A549 (cell line): ENCODE measurements around the gene HLA-DMB. TPM values are rescaled to one million over a fixed set of nuclear protein-coding genes. Genes with fewer than 3 reads are reported as not detected.
A peak's percentile ranks its signal among the peaks of the same experiment; 100 is the strongest.

Experiments used
- CBX2 ChIP-seq: fragments of 200-600 bp; sonication (generic); IDR thresholded peaks from 2 replicates; pipeline ENCODE4 v1.6.1; 2016; ENCODE audit warnings: low read depth, mild to moderate bottlenecking, borderline replicate concordance
- CBX8 ChIP-seq: fragments of 200-600 bp; sonication (generic); IDR thresholded peaks from 2 replicates; pipeline ENCODE4 v1.6.1; 2016
- CEBPB ChIP-seq, 2 experiments: fragments of >200 bp in 1 of 2; sonication (Bioruptor Twin) in 1 of 2; formaldehyde crosslinking in 1 of 2; IDR thresholded peaks; 2 replicates each; pipeline ENCODE4 v1.6.1; 2012 to 2016
- CHD2 ChIP-seq: fragments of 150-350 bp; IDR thresholded peaks from 2 replicates; pipeline ENCODE4 v1.6.1; 2014; ENCODE audit warnings: low read length; ENCODE audit not compliant: partially characterized antibody
- EP300 ChIP-seq, 2 experiments: fragments of >200 bp; sonication (Bioruptor Twin); formaldehyde crosslinking; IDR thresholded peaks; 2 replicates in 1 of 2; 3 replicates in 1 of 2; pipeline ENCODE4 v1.6.1; 2016 to 2017
- FOSB ChIP-seq: fragments of 250-450 bp; sonication (Bioruptor Pico); IDR thresholded peaks from 2 replicates; pipeline ENCODE4 v1.5.0; 2020; ENCODE audit warnings: mild to moderate bottlenecking, moderate library complexity
- FOSL2 ChIP-seq, 2 experiments: fragments of 450-650 bp in 1 of 2; fragments of >200 bp in 1 of 2; sonication (Bioruptor Twin) in 1 of 2; formaldehyde crosslinking; IDR thresholded peaks; 2 replicates each; pipeline versions ENCODE4 v1.5.0 to v1.6.1; 2016 to 2020; ENCODE audit warnings: mild to moderate bottlenecking in 1 of 2, moderate library complexity in 1 of 2
- GATA3 ChIP-seq: IDR thresholded peaks from 2 replicates; pipeline ENCODE4 v1.6.1; 2012; ENCODE audit warnings: borderline replicate concordance
- HDAC2 ChIP-seq: fragments of 200-600 bp; sonication (generic); IDR thresholded peaks from 2 replicates; pipeline ENCODE4 v1.6.1; 2016
- HEYL ChIP-seq: fragments of 250-450 bp; sonication (Bioruptor Pico); IDR thresholded peaks from 2 replicates; pipeline ENCODE4 v1.8.0; 2021; ENCODE audit warnings: mild to moderate bottlenecking, moderate library complexity
- HOXA7 ChIP-seq: fragments of 250-450 bp; sonication (Bioruptor Pico); IDR thresholded peaks from 2 replicates; pipeline ENCODE4 v1.5.0; 2020; ENCODE audit warnings: mild to moderate bottlenecking, moderate library complexity
- JUN ChIP-seq, 2 experiments: fragments of >200 bp; sonication (Bioruptor Twin); formaldehyde crosslinking; IDR thresholded peaks; 2 replicates in 1 of 2; 3 replicates in 1 of 2; pipeline ENCODE4 v1.6.1; 2016 to 2017
- JUNB ChIP-seq: fragments of >200 bp; sonication (Bioruptor Twin); formaldehyde crosslinking; IDR thresholded peaks from 2 replicates; pipeline ENCODE4 v1.6.1; 2016
- KDM1A ChIP-seq: fragments of 200-600 bp; sonication (generic); IDR thresholded peaks from 2 replicates; pipeline ENCODE4 v1.6.1; 2016; ENCODE audit warnings: low read depth, mild to moderate bottlenecking
- MAFK ChIP-seq: fragments of 450-650 bp; IDR thresholded peaks from 2 replicates; pipeline ENCODE4 v1.6.1; 2014; ENCODE audit not compliant: partially characterized antibody
- MAX ChIP-seq: IDR thresholded peaks from 2 replicates; pipeline ENCODE4 v1.6.1; 2012
- PBX3 ChIP-seq: IDR thresholded peaks from 2 replicates; pipeline ENCODE4 v1.6.1; 2012
- POLR2A ChIP-seq: IDR thresholded peaks from 2 replicates; pipeline ENCODE4 v1.6.1; 2012; ENCODE audit warnings: mild to moderate bottlenecking, low read length
- POLR2AphosphoS2 ChIP-seq: conservative IDR thresholded peaks from 2 replicates; pipeline ENCODE4 v1.6.1; 2012; ENCODE audit warnings: low read length, improper control_type of control experiment, inconsistent platforms
- RCOR1 ChIP-seq: fragments of 150-350 bp; IDR thresholded peaks from 2 replicates; pipeline ENCODE4 v1.6.1; 2014; ENCODE audit warnings: antibody characterized with exemption, low read length, low read depth
- SREBF2 ChIP-seq: fragments of 450-650 bp; IDR thresholded peaks from 2 replicates; pipeline ENCODE4 v1.6.1; 2014; ENCODE audit warnings: mild to moderate bottlenecking, moderate library complexity
- TFCP2L1 ChIP-seq: fragments of 250-450 bp; sonication (Bioruptor Pico); IDR thresholded peaks from 2 replicates; pipeline ENCODE4 v1.5.0; 2021; ENCODE audit warnings: mild to moderate bottlenecking
- TP53 ChIP-seq: fragments of 250-450 bp; sonication (Bioruptor Pico); IDR thresholded peaks from 2 replicates; pipeline ENCODE4 v1.5.0; 2021; ENCODE audit warnings: mild to moderate bottlenecking, moderate library complexity
- ZC3H11A ChIP-seq: fragments of 450-650 bp; IDR thresholded peaks from 2 replicates; pipeline ENCODE4 v1.6.1; 2014; ENCODE audit warnings: antibody characterized with exemption, mild to moderate bottlenecking
- ZNF302 ChIP-seq: fragments of 250-450 bp; sonication (Bioruptor Pico); IDR thresholded peaks from 2 replicates; pipeline ENCODE4 v1.9.0; 2021; ENCODE audit warnings: inconsistent platforms, mild to moderate bottlenecking, moderate library complexity
- ZSCAN20 ChIP-seq: fragments of 250-450 bp; sonication (Bioruptor Pico); IDR thresholded peaks from 2 replicates; pipeline ENCODE4 v1.8.0; 2022; ENCODE audit warnings: mild to moderate bottlenecking, moderate library complexity
- polyA plus RNA-seq, 4 experiments: library from polyadenylated mRNA; depleted of rRNA in 3 of 4; stranded (reverse); fragments of >200 nt; fragmentation: RNase III in 1 of 4; extraction: RNeasy Plus Mini Kit Qiagen cat#74134 plus additional on column Dnase treatment in 1 of 4; gene quantifications; 2 replicates in 3 of 4; 3 replicates in 1 of 4; pipeline ENCODE4 v1.2.3, GENCODE V29; 2011 to 2017
- TF ChIP-seq, protein P1 (sequence below): fragments of 250-450 bp; sonication (Bioruptor Pico); IDR thresholded peaks from 2 replicates; pipeline ENCODE4 v1.5.0; 2021; ENCODE audit warnings: mild to moderate bottlenecking, moderate library complexity, borderline replicate concordance
- TF ChIP-seq, protein P2 (sequence below): fragments of >200 bp; sonication (Bioruptor Twin); formaldehyde crosslinking; IDR thresholded peaks from 3 replicates; pipeline ENCODE4 v1.6.1; 2016
- TF ChIP-seq, protein P3 (sequence below): fragments of 250-450 bp; sonication (Bioruptor Pico); IDR thresholded peaks from 2 replicates; pipeline ENCODE4 v1.5.0; 2020; ENCODE audit warnings: low read depth, mild to moderate bottlenecking, moderate library complexity
- TF ChIP-seq, protein P4 (sequence below): IDR thresholded peaks from 2 replicates; pipeline ENCODE4 v1.6.1; 2012; ENCODE audit warnings: low read depth, borderline replicate concordance
- TF ChIP-seq, protein P5 (sequence below): fragments of 200-600 bp; sonication (generic); IDR thresholded peaks from 2 replicates; pipeline ENCODE4 v1.6.1; 2016; ENCODE audit warnings: antibody characterized with exemption, mild to moderate bottlenecking, moderate library complexity
- TF ChIP-seq, protein P6 (sequence below): fragments of 150-350 bp; IDR thresholded peaks from 2 replicates; pipeline ENCODE4 v1.6.1; 2014; ENCODE audit warnings: low read depth, mild to moderate bottlenecking, low read length

HLA-DMB gene
- polyA plus RNA-seq, 2 of the 4 experiments (the other 2 are of a cell fraction) = 3.7 to 14.3 TPM

DNA sequence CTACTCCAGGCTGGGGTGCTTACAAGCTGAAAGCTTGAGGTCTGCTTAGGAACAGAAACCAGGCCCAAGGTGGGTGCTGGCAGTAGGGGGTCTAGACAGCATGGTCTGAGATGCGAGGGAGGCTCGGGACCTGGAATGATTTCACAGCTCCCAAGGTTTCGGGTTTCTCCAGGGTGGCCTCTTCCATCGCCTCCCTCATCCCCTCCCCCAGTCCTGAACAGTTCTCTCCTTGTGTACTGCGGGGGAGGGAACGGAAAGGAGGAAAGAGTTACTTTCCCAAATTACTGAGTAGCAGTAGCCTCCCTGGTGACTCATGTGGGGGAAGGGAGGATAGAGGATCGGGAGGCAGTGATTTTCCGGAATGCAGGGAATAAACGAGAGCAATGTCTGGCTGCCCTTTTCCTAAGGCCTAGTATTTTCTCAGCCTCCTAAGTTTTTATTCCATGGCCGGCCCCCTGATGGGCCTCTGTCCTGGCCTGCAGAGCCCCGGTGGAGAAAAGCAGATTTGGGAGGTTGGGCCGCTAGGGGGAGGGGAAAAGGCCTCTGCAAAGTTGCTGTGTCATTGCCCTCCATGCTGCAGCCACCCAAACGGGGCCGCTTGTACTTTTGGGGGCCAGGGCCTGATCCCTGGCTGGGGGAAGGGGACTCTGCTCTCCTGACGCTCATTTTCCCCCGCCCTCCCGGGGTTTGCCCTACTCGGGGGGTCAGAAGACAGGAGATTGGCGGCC, 29.0 kb upstream of the HLA-DMB start (continued):
- TF ChIP-seq, protein P1, sequence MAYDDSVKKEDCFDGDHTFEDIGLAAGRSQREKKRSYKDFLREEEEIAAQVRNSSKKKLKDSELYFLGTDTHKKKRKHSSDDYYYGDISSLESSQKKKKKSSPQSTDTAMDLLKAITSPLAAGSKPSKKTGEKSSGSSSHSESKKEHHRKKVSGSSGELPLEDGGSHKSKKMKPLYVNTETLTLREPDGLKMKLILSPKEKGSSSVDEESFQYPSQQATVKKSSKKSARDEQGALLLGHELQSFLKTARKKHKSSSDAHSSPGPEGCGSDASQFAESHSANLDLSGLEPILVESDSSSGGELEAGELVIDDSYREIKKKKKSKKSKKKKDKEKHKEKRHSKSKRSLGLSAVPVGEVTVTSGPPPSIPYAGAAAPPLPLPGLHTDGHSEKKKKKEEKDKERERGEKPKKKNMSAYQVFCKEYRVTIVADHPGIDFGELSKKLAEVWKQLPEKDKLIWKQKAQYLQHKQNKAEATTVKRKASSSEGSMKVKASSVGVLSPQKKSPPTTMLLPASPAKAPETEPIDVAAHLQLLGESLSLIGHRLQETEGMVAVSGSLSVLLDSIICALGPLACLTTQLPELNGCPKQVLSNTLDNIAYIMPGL = no peak
- peak; percentile 5; the same call in 1 of the 2 replicates for TF ChIP-seq FOSB (CRISPR knock-in tag)
- TF ChIP-seq GATA3 = peak; percentile 10; the same call in 1 of the 2 replicates
- peak; percentile 85; the same call in 1 of the 2 replicates for TF ChIP-seq HOXA7
- TF ChIP-seq, protein P2, sequence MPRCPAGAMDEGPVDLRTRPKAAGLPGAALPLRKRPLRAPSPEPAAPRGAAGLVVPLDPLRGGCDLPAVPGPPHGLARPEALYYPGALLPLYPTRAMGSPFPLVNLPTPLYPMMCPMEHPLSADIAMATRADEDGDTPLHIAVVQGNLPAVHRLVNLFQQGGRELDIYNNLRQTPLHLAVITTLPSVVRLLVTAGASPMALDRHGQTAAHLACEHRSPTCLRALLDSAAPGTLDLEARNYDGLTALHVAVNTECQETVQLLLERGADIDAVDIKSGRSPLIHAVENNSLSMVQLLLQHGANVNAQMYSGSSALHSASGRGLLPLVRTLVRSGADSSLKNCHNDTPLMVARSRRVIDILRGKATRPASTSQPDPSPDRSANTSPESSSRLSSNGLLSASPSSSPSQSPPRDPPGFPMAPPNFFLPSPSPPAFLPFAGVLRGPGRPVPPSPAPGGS = no peak
- no peak for TF ChIP-seq TP53 (CRISPR knock-in tag)
- TF ChIP-seq, protein P3, sequence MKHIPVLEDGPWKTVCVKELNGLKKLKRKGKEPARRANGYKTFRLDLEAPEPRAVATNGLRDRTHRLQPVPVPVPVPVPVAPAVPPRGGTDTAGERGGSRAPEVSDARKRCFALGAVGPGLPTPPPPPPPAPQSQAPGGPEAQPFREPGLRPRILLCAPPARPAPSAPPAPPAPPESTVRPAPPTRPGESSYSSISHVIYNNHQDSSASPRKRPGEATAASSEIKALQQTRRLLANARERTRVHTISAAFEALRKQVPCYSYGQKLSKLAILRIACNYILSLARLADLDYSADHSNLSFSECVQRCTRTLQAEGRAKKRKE (CRISPR knock-in tag) = peak; percentile 70; the same call in 1 of the 2 replicates
- TF ChIP-seq SREBF2 = no peak
- TF ChIP-seq EP300 (IDR thresholded peaks at IDR 0.05) = peak in 1 of 2 experiments; percentile 49; a peak in 2 of 5 replicates
- TF ChIP-seq HEYL (CRISPR knock-in tag) = 0 out of 2 replicates have a peak, but pooled peaks have one; percentile 50
- TF ChIP-seq ZC3H11A = no peak
- no peak for TF ChIP-seq CBX2
- 0 out of 2 replicates have a peak, but pooled peaks have one; percentile 20 for TF ChIP-seq JUNB
- no peak for TF ChIP-seq ZNF302 (CRISPR knock-in tag)
- TF ChIP-seq POLR2AphosphoS2 = no peak
- peak; percentile 15; the same call in 1 of the 2 replicates for TF ChIP-seq TFCP2L1 (CRISPR knock-in tag)
- no peak for TF ChIP-seq HDAC2
- peak; percentile 96 for TF ChIP-seq MAFK
- no peak for TF ChIP-seq RCOR1
- TF ChIP-seq PBX3 = no peak; the same call in 1 of the 2 replicates
- TF ChIP-seq CBX8 = no peak
- peak; percentile 49 for TF ChIP-seq MAX
- peak; percentile 55 to 79; a peak in 4 of 5 replicates for TF ChIP-seq JUN (IDR thresholded peaks at IDR 0.05)
- TF ChIP-seq, protein P4, sequence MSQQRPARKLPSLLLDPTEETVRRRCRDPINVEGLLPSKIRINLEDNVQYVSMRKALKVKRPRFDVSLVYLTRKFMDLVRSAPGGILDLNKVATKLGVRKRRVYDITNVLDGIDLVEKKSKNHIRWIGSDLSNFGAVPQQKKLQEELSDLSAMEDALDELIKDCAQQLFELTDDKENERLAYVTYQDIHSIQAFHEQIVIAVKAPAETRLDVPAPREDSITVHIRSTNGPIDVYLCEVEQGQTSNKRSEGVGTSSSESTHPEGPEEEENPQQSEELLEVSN = peak; percentile 36; the same call in 1 of the 2 replicates
- TF ChIP-seq, protein P5, sequence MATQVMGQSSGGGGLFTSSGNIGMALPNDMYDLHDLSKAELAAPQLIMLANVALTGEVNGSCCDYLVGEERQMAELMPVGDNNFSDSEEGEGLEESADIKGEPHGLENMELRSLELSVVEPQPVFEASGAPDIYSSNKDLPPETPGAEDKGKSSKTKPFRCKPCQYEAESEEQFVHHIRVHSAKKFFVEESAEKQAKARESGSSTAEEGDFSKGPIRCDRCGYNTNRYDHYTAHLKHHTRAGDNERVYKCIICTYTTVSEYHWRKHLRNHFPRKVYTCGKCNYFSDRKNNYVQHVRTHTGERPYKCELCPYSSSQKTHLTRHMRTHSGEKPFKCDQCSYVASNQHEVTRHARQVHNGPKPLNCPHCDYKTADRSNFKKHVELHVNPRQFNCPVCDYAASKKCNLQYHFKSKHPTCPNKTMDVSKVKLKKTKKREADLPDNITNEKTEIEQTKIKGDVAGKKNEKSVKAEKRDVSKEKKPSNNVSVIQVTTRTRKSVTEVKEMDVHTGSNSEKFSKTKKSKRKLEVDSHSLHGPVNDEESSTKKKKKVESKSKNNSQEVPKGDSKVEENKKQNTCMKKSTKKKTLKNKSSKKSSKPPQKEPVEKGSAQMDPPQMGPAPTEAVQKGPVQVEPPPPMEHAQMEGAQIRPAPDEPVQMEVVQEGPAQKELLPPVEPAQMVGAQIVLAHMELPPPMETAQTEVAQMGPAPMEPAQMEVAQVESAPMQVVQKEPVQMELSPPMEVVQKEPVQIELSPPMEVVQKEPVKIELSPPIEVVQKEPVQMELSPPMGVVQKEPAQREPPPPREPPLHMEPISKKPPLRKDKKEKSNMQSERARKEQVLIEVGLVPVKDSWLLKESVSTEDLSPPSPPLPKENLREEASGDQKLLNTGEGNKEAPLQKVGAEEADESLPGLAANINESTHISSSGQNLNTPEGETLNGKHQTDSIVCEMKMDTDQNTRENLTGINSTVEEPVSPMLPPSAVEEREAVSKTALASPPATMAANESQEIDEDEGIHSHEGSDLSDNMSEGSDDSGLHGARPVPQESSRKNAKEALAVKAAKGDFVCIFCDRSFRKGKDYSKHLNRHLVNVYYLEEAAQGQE = no peak
- TF ChIP-seq FOSL2 (IDR thresholded peaks at IDR 0.05) = 0 out of 2 replicates have a peak, but pooled peaks have one; percentile 22
- TF ChIP-seq FOSL2 (CRISPR knock-in tag; IDR thresholded peaks at IDR 0.05) = peak; percentile 87
- TF ChIP-seq, protein P6, sequence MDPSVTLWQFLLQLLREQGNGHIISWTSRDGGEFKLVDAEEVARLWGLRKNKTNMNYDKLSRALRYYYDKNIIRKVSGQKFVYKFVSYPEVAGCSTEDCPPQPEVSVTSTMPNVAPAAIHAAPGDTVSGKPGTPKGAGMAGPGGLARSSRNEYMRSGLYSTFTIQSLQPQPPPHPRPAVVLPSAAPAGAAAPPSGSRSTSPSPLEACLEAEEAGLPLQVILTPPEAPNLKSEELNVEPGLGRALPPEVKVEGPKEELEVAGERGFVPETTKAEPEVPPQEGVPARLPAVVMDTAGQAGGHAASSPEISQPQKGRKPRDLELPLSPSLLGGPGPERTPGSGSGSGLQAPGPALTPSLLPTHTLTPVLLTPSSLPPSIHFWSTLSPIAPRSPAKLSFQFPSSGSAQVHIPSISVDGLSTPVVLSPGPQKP = no peak
- TF ChIP-seq ZSCAN20 = no peak
- peak; percentile 17; the same call in 1 of the 2 replicates for TF ChIP-seq POLR2A
- TF ChIP-seq CHD2 = no peak
- TF ChIP-seq CEBPB (IDR thresholded peaks at IDR 0.05) = no peak; a peak in 1 of 4 replicates
- TF ChIP-seq KDM1A = no peak
